Activated B cell treated with CpG ODN at 0.5 μM for 24 hours (primary cell): ENCODE measurements around the gene VAT1L. TPM values are rescaled to one million over a fixed set of nuclear protein-coding genes. Genes with fewer than 3 reads are reported as not detected.

Experiments
- ATAC-seq: fragments of 200-7000 bp; cut with Tn5 transposase; one replicate; pipeline ENCODE4 v1.10.0; 2021; ENCODE audit warnings: low read depth, mild to moderate bottlenecking, moderate library complexity
- CTCF ChIA-PET: fragments of 350-600 bp; sonication (Branson Sonifier 250); formaldehyde crosslinking; loops from one replicate; lab custom pipeline; 2021; ENCODE audit warnings: antibody characterized with exemption; lab: Charles Lee
- POLR2A ChIA-PET: fragments of 350-600 bp; sonication (Branson Sonifier 250); formaldehyde crosslinking; loops from one replicate; lab custom pipeline; 2021; ENCODE audit warnings: antibody characterized with exemption; lab: Charles Lee
- DNase-seq: peaks from one replicate; pipeline ENCODE4 v3.0.0; 2022
- H3K27ac Mint-ChIP-seq: one replicate; pipeline ENCODE4 v1.8.0; 2020; ENCODE audit warnings: mixed read lengths
- H3K27me3 Mint-ChIP-seq: one replicate; pipeline ENCODE4 v1.8.0; 2021; ENCODE audit warnings: mixed read lengths
- H3K36me3 Mint-ChIP-seq: one replicate; pipeline ENCODE4 v1.8.0; 2021; ENCODE audit warnings: low read depth, mixed read lengths
- H3K4me1 Mint-ChIP-seq: one replicate; pipeline ENCODE4 v1.8.0; 2021; ENCODE audit warnings: mixed read lengths
- H3K4me3 Mint-ChIP-seq: one replicate; pipeline ENCODE4 v1.8.0; 2020; ENCODE audit warnings: mild to moderate bottlenecking, mixed read lengths
- H3K9me3 Mint-ChIP-seq: one replicate; pipeline ENCODE4 v1.8.0; 2020; ENCODE audit warnings: mixed read lengths
- intact Hi-C: fragments of 100-400 bp; cut with micrococcal nuclease; formaldehyde crosslinking; loops from one replicate; pipeline ENCODE4 v1.15.1; 2024
- total RNA-seq: library from RNA; stranded (reverse); gene quantifications from 2 replicates; pipeline ENCODE4 v1.2.3, GENCODE V29; 2022
- TF ChIP-seq, protein P1 (sequence below): fragments of 200-600 bp; IDR thresholded peaks from one replicate; pipeline ENCODE4 v1.8.0; 2022; ENCODE audit warnings: antibody characterized with exemption, mild to moderate bottlenecking

VAT1L gene
- total RNA-seq, 1 donor from 2014 or later, result not detected

DNA sequence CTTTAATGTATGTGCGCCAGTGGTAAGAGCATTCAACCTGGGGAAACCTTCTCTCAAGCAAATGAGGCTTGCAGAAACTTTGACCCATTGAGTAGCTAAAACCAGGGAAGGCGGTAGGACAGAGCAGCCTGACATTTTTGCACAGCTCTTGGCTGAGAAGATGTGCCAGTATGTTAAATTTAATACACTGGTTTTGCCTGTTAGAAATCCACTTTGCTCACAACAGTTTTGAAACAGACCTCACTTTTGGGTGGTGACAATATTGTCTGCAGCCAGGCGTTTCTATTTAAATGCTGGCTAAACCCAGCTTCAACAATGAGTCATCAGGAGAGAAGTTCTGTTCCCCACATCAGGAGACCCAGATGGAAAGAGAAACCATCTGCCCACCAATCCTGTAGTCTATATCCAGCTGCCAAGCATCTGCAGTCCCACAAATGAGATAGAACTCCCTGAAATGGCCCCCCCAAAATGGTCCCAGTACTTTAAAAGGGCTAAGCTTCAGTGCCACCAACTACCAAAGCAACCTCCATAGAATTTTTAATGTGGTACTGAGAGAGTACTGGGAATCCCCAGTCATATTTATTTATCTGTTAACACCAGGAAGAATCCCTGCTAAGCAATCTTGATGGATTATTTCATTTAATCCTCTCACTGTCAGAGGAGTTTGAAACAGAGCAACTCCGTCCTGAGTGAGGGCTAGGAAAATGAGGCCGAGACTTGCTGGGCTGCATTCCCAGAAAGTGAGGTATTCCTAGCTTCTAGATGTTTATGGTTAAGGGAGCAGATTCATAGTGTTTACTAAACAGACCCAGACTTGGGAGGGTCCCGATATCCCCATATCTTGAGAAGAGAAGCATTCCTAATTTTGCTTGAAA lies 205.0 kb downstream of the VAT1L start:
- H3K27me3 Mint-ChIP-seq, result peaks cover 3% of the 10 kb centered on the region
- DNase-seq, result no peak
- H3K9me3 Mint-ChIP-seq, result peaks cover 12% of the 10 kb centered on the region
- no peak overlapping the region for H3K27ac Mint-ChIP-seq
- ChIA-PET CTCF (no interaction called here), POLR2A (no interaction called here)
- no peaks in the 10 kb centered on the region for H3K4me1 Mint-ChIP-seq
- no peak overlapping the region for H3K4me3 Mint-ChIP-seq
- no peaks in the 10 kb centered on the region for H3K36me3 Mint-ChIP-seq
- ATAC-seq, result no peak
- TF ChIP-seq, protein P1, sequence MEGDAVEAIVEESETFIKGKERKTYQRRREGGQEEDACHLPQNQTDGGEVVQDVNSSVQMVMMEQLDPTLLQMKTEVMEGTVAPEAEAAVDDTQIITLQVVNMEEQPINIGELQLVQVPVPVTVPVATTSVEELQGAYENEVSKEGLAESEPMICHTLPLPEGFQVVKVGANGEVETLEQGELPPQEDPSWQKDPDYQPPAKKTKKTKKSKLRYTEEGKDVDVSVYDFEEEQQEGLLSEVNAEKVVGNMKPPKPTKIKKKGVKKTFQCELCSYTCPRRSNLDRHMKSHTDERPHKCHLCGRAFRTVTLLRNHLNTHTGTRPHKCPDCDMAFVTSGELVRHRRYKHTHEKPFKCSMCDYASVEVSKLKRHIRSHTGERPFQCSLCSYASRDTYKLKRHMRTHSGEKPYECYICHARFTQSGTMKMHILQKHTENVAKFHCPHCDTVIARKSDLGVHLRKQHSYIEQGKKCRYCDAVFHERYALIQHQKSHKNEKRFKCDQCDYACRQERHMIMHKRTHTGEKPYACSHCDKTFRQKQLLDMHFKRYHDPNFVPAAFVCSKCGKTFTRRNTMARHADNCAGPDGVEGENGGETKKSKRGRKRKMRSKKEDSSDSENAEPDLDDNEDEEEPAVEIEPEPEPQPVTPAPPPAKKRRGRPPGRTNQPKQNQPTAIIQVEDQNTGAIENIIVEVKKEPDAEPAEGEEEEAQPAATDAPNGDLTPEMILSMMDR, result no peak
- intact Hi-C loops, result no loop called here

DNA sequence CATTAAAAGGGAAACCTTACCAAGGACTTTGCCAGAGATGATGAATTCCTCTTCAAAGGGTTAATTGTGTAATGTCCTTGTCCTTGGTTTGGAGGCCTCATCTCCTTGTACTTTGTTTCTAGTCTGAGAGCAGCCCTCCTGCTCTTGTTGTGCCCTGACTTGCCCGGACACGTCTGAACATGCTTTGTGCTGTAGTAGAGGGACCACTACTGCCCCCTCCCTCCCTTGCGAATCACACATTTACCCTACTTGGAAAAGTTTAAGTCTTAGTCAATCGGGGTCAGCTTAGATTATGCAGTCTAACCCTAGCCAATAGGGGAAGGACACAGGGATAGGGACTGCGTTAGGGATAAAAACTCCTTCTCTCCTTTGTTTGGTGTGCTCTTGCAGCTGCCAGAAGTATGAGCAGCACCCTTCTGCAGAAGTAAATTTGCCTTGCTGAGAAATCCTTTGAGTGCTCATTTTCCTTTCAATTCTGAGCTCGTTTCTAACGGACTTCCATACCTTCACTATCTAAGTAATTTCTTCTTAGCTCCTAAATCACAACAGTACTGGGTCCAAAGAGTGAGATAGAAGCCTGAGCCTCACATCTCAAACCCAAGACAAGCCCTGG lies 207.6 kb downstream of the VAT1L start:
- ATAC-seq, result no peak
- TF ChIP-seq, protein P1, result no peak
- intact Hi-C loops, result no loop called here
- H3K36me3 Mint-ChIP-seq, result no peaks in the 10 kb centered on the region
- ChIA-PET CTCF (no interaction called here), POLR2A (no interaction called here)
- no peak overlapping the region for H3K27ac Mint-ChIP-seq
- no peak for DNase-seq
- H3K4me3 Mint-ChIP-seq, result no peak overlapping the region
- peaks cover 4% of the 10 kb centered on the region for H3K27me3 Mint-ChIP-seq
- peaks cover 12% of the 10 kb centered on the region for H3K9me3 Mint-ChIP-seq
- H3K4me1 Mint-ChIP-seq, result no peaks in the 10 kb centered on the region

DNA sequence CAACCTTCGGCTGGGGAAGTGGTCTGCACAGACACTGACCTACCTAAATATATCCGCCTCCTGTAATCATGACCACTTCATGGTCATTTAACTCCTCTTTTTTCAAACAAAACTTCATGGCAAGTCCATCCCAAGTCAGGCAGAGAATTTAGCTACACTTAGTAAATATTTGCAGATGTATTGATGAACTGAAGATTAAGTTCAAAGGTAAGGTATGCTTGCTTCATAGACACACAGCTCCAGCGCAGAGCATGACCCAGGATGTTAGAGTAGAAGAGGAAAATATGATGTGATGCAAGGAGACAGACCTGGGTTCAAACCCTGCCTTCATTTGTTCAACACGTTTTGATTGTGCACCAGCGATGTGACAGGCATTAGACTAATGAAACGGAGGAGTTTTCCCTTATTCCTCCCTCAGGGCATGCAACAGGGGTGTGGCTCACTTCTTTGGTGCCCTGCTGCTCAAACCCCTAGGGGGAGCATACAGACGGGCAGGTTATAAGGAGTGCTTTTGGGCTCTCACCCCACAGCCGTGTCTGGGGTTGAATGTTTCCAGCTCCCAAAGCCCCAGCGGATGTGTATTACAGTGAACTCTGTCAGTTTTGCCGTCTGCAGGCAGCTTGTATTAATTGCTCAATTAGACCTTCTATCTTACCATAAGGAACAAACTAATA lies 210.1 kb downstream of the VAT1L start:
- POLR2A ChIA-PET, result no interaction called here
- intact Hi-C loops, result no loop called here
- H3K36me3 Mint-ChIP-seq, result no peaks in the 10 kb centered on the region
- H3K9me3 Mint-ChIP-seq, result peaks cover 12% of the 10 kb centered on the region
- CTCF ChIA-PET, result no interaction called here
- H3K4me1 Mint-ChIP-seq, result no peaks in the 10 kb centered on the region
- peaks cover 4% of the 10 kb centered on the region for H3K27me3 Mint-ChIP-seq
- TF ChIP-seq, protein P1, result no peak
- H3K4me3 Mint-ChIP-seq, result no peak overlapping the region
- ATAC-seq, result no peak
- no peak for DNase-seq
- H3K27ac Mint-ChIP-seq, result no peak overlapping the region

DNA sequence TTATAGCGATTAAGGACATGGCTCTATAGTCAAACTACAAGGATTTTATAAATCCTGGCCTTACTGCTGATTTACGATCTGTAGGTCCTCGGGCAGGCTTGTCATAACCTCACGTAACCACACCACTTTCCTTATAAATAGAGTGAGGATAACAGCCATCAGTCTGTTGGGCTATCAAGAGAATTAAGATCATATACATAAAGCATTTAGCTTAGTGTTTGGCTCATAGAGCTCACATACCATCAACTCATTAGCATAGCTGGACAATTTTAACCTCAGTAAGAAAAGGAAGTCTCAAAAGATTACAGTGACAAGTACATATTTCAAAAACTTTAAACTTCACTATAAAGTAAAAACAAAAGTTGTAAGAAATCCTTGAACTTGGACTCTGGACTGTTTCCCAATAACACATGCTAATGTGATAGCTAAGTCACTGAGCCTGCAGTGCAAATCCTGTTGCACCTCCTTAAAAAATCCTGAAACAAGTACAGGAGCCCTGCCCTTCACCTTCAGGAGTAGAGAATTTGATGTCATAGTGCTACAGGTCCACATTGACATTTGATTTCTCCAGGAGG lies 213.2 kb downstream of the VAT1L start:
- ATAC-seq (no peak), DNase-seq (no peak)
- H3K27me3 Mint-ChIP-seq, result peaks cover 7% of the 10 kb centered on the region
- intact Hi-C loops, result no loop called here
- no peak overlapping the region for H3K27ac Mint-ChIP-seq
- POLR2A ChIA-PET, result no interaction called here
- CTCF ChIA-PET, result interaction anchor here (2.5 kb wide), 1 partner anchor 327 kb away, joined by 9 read pairs; no protein-coding TSS in a partner anchor
- no peaks in the 10 kb centered on the region for H3K36me3 Mint-ChIP-seq
- TF ChIP-seq, protein P1, result no peak
- H3K4me3 Mint-ChIP-seq, result no peak overlapping the region
- no peaks in the 10 kb centered on the region for H3K4me1 Mint-ChIP-seq
- H3K9me3 Mint-ChIP-seq, result peaks cover 4% of the 10 kb centered on the region
